Activated CD4-positive, alpha-beta T cell treated with anti-CD3 and anti-CD28 coated beads, Interleukin-2, Interleukin-6, amounts not matched to agents 100 ng/mL and 50 ng/mL, durations not matched to agents 16 hours and 8 hours (primary cell): ENCODE measurements around the gene HOXB2.

Experiments used
- DNase-seq: peaks from one replicate; pipeline ENCODE4 v3.0.0-alpha.2; 2020

HOXB2 gene

GRCh38 chr17:48545022-48545375 is at the start of gene HOXB2:
Gene HOXB2, minus strand, starts transcription at chr17:48545109. Its CDS starts 198 bp downstream, at chr17:48544911.
- no peak for DNase-seq

- DNase-seq: peak; percentile 89
Measured at GRCh38 chr17:48593840-48594537, 49.1 kb upstream of the HOXB2 start.

- no peak for DNase-seq
Measured at GRCh38 chr17:48593126-48593829, 48.4 kb upstream of the HOXB2 start, which contains the start of gene HOXB5. Gene HOXB5, minus strand, starts transcription at chr17:48593779. Its CDS starts 97 bp downstream, at chr17:48593682.

- no peak for DNase-seq
Measured at GRCh38 chr17:48592577-48592976, 47.7 kb upstream of the HOXB2 start.

GRCh38 chr17:48592057-48592514 is 47.2 kb upstream of the HOXB2 start:
- DNase-seq: no peak

GRCh38 chr17:48591255-48592056 is 46.5 kb upstream of the HOXB2 start:
- no peak for DNase-seq

- DNase-seq: no peak
Measured at GRCh38 chr17:48590607-48591161, 45.8 kb upstream of the HOXB2 start.

- DNase-seq: no peak
Measured at GRCh38 chr17:48589831-48590606, 45.1 kb upstream of the HOXB2 start, which contains the start of gene HOXB3. Gene HOXB3, minus strand, starts transcription at chr17:48590241. Its CDS starts 37,767 bp downstream, at chr17:48552474.

GRCh38 chr17:48589060-48589830 is 44.3 kb upstream of the HOXB2 start:
- DNase-seq: no peak

GRCh38 chr17:48588528-48588927 is 43.6 kb upstream of the HOXB2 start:
- no peak for DNase-seq

GRCh38 chr17:48588074-48588415 is 43.1 kb upstream of the HOXB2 start:
- DNase-seq: no peak

- no peak for DNase-seq
Measured at GRCh38 chr17:48587276-48588073, 42.6 kb upstream of the HOXB2 start.

- DNase-seq: peak; percentile 25
Measured at GRCh38 chr17:48586355-48587258, 41.7 kb upstream of the HOXB2 start.

GRCh38 chr17:48584223-48584741 is 39.4 kb upstream of the HOXB2 start:
- no peak for DNase-seq

- no peak for DNase-seq
Measured at GRCh38 chr17:48583708-48584222, 38.9 kb upstream of the HOXB2 start.

- DNase-seq: no peak
Measured at GRCh38 chr17:48582750-48583069, 37.8 kb upstream of the HOXB2 start.

- no peak for DNase-seq
Measured at GRCh38 chr17:48579760-48580554, 35.0 kb upstream of the HOXB2 start.

GRCh38 chr17:48579471-48579759 is 34.5 kb upstream of the HOXB2 start:
- no peak for DNase-seq
